Measurements from ENCODE around the gene LAMB1.

LAMB1 gene

DNA sequence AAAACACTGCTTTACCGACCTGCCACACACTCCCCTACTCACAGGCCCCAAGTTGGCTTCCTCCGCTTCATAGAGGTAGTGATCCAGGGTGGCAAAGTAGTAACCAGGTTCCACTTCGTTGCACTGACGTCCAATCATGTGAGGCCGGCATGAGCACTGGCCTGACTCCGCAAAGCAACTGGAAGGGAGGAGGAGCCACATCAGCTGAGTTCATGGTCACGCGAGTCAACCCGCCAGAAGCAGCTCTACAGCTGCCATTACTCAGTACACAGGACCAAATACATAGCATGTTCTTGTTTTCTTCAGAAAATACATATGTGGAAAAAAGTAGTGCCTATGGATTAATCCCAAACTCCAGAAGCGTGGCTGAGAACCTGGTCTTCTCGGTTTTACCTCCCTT is 38.5 kb downstream of the LAMB1 start:
- no peak overlapping the region for H3K27ac ChIP-seq (ENCODE audit: low read length)
- H3K9ac ChIP-seq (ENCODE audit: low read length): no peak overlapping the region
- H3K9me3 ChIP-seq (replicated peaks; ENCODE audit: insufficient read depth, low read length): no peaks in the 10 kb centered on the region
- no peaks in the 10 kb centered on the region for H3K4me1 ChIP-seq (ENCODE audit: low read length)
- no peak for DNase-seq
- no peaks in the 10 kb centered on the region for H4K20me1 ChIP-seq (ENCODE audit: insufficient read depth, low read length)
- H3K4me3 ChIP-seq (ENCODE audit: low read length): no peak overlapping the region
- H3K4me2 ChIP-seq (ENCODE audit: low read depth, low read length): no peak overlapping the region
- no peaks in the 10 kb centered on the region for H3K27me3 ChIP-seq (replicated peaks; ENCODE audit: insufficient read depth, low read length)
- H2AFZ ChIP-seq (ENCODE audit: low read length): no peak overlapping the region
- no peaks in the 10 kb centered on the region for H3F3A ChIP-seq (ENCODE audit: insufficient read depth, low read length)
- TF ChIP-seq EZH2phosphoT487 (IDR thresholded peaks at IDR 0.05; ENCODE audit: low read length): no peak
- TF ChIP-seq EZH2 (optimal IDR thresholded peaks at IDR 0.05; ENCODE audit: low read depth, low read length): no peak
- TF ChIP-seq, protein P1, sequence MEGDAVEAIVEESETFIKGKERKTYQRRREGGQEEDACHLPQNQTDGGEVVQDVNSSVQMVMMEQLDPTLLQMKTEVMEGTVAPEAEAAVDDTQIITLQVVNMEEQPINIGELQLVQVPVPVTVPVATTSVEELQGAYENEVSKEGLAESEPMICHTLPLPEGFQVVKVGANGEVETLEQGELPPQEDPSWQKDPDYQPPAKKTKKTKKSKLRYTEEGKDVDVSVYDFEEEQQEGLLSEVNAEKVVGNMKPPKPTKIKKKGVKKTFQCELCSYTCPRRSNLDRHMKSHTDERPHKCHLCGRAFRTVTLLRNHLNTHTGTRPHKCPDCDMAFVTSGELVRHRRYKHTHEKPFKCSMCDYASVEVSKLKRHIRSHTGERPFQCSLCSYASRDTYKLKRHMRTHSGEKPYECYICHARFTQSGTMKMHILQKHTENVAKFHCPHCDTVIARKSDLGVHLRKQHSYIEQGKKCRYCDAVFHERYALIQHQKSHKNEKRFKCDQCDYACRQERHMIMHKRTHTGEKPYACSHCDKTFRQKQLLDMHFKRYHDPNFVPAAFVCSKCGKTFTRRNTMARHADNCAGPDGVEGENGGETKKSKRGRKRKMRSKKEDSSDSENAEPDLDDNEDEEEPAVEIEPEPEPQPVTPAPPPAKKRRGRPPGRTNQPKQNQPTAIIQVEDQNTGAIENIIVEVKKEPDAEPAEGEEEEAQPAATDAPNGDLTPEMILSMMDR (IDR thresholded peaks at IDR 0.05; ENCODE audit: low read length): no peak
- H3K79me2 ChIP-seq (ENCODE audit: low read length): no peaks in the 10 kb centered on the region
- no peaks in the 10 kb centered on the region for H3K36me3 ChIP-seq (replicated peaks; ENCODE audit: insufficient read depth, low read length)
- no peaks in the 10 kb centered on the region for H3K9me2 ChIP-seq (replicated peaks; ENCODE audit: insufficient read depth, low read length)

DNA sequence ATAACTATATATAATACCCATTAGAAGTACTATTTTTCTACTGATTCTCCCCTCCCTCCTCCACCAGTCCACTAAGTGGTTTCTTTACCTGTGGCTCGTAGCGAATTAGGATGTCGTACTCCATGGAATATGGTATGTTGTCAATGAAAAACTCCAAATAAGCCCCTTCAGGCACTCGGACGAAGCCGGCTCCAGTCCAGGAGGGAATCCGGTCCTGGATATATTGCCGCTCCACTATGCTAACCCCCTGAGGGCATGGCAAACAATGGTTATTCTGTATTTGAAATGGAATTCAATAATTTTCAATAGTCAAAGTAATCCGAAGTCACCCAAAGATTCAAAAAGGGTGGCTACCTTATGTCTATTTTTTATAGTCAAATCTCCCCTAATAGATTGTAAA is 40.1 kb downstream of the LAMB1 start:
- Histone ChIP-seq H3K27me3 (replicated peaks; ENCODE audit: insufficient read depth, low read length) (no peaks in the 10 kb centered on the region), H4K20me1 (ENCODE audit: insufficient read depth, low read length) (no peaks in the 10 kb centered on the region), H2AFZ (ENCODE audit: low read length) (no peak overlapping the region), H3K4me1 (ENCODE audit: low read length) (no peaks in the 10 kb centered on the region), H3K4me2 (ENCODE audit: low read depth, low read length) (no peak overlapping the region), H3K27ac (ENCODE audit: low read length) (no peak overlapping the region), H3K36me3 (replicated peaks; ENCODE audit: insufficient read depth, low read length) (no peaks in the 10 kb centered on the region), H3K79me2 (ENCODE audit: low read length) (no peaks in the 10 kb centered on the region), H3K9me2 (replicated peaks; ENCODE audit: insufficient read depth, low read length) (no peaks in the 10 kb centered on the region), H3K9ac (ENCODE audit: low read length) (no peak overlapping the region), H3K4me3 (ENCODE audit: low read length) (no peak overlapping the region), H3K9me3 (replicated peaks; ENCODE audit: insufficient read depth, low read length) (no peaks in the 10 kb centered on the region), H3F3A (ENCODE audit: insufficient read depth, low read length) (no peaks in the 10 kb centered on the region)
- TF ChIP-seq, protein P1 (IDR thresholded peaks at IDR 0.05; ENCODE audit: low read length): no peak
- no peak for TF ChIP-seq EZH2phosphoT487 (IDR thresholded peaks at IDR 0.05; ENCODE audit: low read length)
- no peak for TF ChIP-seq EZH2 (optimal IDR thresholded peaks at IDR 0.05; ENCODE audit: low read depth, low read length)
- no peak for DNase-seq

- Histone ChIP-seq H3K27me3 (replicated peaks; ENCODE audit: insufficient read depth, low read length) (no peaks in the 10 kb centered on the region), H4K20me1 (ENCODE audit: insufficient read depth, low read length) (no peaks in the 10 kb centered on the region), H3K9me3 (replicated peaks; ENCODE audit: insufficient read depth, low read length) (no peaks in the 10 kb centered on the region), H3K27ac (ENCODE audit: low read length) (no peak overlapping the region), H3K4me1 (ENCODE audit: low read length) (no peaks in the 10 kb centered on the region), H3K4me2 (ENCODE audit: low read depth, low read length) (no peak overlapping the region), H2AFZ (ENCODE audit: low read length) (no peak overlapping the region), H3K9me2 (replicated peaks; ENCODE audit: insufficient read depth, low read length) (no peaks in the 10 kb centered on the region), H3K36me3 (replicated peaks; ENCODE audit: insufficient read depth, low read length) (no peaks in the 10 kb centered on the region), H3F3A (ENCODE audit: insufficient read depth, low read length) (no peaks in the 10 kb centered on the region), H3K79me2 (ENCODE audit: low read length) (no peaks in the 10 kb centered on the region), H3K4me3 (ENCODE audit: low read length) (no peak overlapping the region), H3K9ac (ENCODE audit: low read length) (no peak overlapping the region)
- DNase-seq: no peak
- TF ChIP-seq, protein P1 (IDR thresholded peaks at IDR 0.05; ENCODE audit: low read length): no peak
- TF ChIP-seq EZH2 (optimal IDR thresholded peaks at IDR 0.05; ENCODE audit: low read depth, low read length): no peak
- TF ChIP-seq EZH2phosphoT487 (IDR thresholded peaks at IDR 0.05; ENCODE audit: low read length): no peak
Observed at GRCh38 chr7:107961405-107961804, 41.6 kb downstream of the LAMB1 start.

All from MM.1S (cell line).